GM12891 (cell line): ENCODE measurements around the gene NUAK2.

Experiments used
- POLR2A ChIP-seq: IDR thresholded peaks from 2 replicates; pipeline ENCODE4 v1.6.1; 2011; ENCODE audit warnings: low read depth, low read length, control low read depth
- SPI1 ChIP-seq: IDR thresholded peaks from 2 replicates; pipeline ENCODE4 v1.6.1; 2011; ENCODE audit warnings: low read depth, low read length, control low read depth
- TAF1 ChIP-seq: IDR thresholded peaks from 2 replicates; pipeline ENCODE4 v1.6.1; 2011; ENCODE audit warnings: low read depth, low read length, control low read depth

DNA sequence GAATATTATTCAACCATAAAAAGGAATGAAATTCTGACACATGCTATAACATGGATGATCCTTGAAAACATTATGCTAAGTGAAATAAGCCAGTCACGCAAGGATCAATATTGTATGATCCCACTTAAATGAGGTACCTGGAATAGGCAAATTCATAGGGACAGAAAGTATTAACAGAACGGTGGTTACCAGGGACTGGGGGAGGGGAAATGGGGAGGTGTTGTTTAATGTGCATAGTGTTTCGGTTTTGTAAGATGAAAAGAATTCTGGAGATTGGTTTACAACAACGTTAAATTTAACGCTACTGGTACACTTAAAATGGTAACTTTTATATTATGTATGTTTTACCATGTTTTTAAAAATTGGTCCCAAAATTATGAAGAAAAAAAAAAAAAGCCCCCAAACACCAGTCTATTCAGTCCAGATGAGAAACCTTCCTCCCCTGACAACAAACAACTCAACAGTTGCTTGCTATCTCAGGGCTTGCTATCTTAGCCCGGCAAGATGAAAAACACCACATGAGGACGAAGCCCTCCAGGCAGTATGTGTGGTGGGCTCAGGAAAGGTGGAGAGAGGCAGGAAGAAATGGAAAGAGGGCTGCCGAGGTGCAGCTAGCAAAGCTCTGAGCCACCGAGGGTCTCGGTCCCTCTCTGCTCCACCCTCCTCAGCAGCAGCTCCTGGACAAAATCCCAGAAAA lies 8.5 kb downstream of the NUAK2 start:
- TF ChIP-seq POLR2A (no peak), TAF1 (no peak), SPI1 (no peak)
